B cell (primary cell): ENCODE measurements around the gene COX14. TPM values are rescaled to one million over a fixed set of nuclear protein-coding genes. Genes with fewer than 3 reads are reported as not detected.

Experiments used
- ATAC-seq: fragments of 200-7000 bp; cut with Tn5 transposase; one replicate; pipeline ENCODE4 v1.10.0; 2021; ENCODE audit warnings: low read depth, mild to moderate bottlenecking, moderate number of reproducible peaks, moderate library complexity
- CTCF ChIA-PET: fragments of 350-600 bp; sonication (Branson Sonifier 250); formaldehyde crosslinking; loops from one replicate; lab custom pipeline; 2021; ENCODE audit warnings: antibody characterized with exemption, inconsistent platforms; lab: Charles Lee
- POLR2A ChIA-PET: fragments of 350-600 bp; sonication (Branson Sonifier 250); formaldehyde crosslinking; loops from one replicate; lab custom pipeline; 2021; ENCODE audit warnings: antibody characterized with exemption; lab: Charles Lee
- DNase-seq: peaks from one replicate; pipeline ENCODE4 v3.0.0; 2013
- H2AFZ ChIP-seq: 2 replicates; pipeline ENCODE4 v1.6.1; 2012; ENCODE audit warnings: mild to moderate bottlenecking, low read depth, low read length; ENCODE audit not compliant: insufficient read depth, poor library complexity, severe bottlenecking
- H3K27ac ChIP-seq, 2 donors: 1 replicate in 1 of 2; 2 replicates in 1 of 2; pipeline ENCODE4 v1.5.1; 2012 to 2013; ENCODE audit warnings: low read length in 2 of 2, mild to moderate bottlenecking in 2 of 2, moderate library complexity in 1 of 2
- H3K27me3 ChIP-seq, 4 experiments: fragments of 200-600 bp in 1 of 4; sonication (generic) in 1 of 4; replicated peaks in 1 of 4; 1 replicate in 2 of 4; 2 replicates in 2 of 4; pipeline versions ENCODE4 v1.6.1 to v1.7.0; 2013 to 2016; ENCODE audit warnings: low read length in 3 of 4, mild to moderate bottlenecking in 2 of 4, mixed read lengths in 1 of 4, moderate library complexity in 1 of 4; ENCODE audit not compliant: insufficient read depth in 4 of 4, control insufficient read depth in 3 of 4; ENCODE audit errors: control extremely low read depth in 1 of 4
- H3K36me3 ChIP-seq, 2 experiments: replicated peaks in 1 of 2; 1 replicate in 1 of 2; 2 replicates in 1 of 2; pipeline versions ENCODE4 v1.6.1 to v1.7.1; 2013; ENCODE audit warnings: low read length in 1 of 2; ENCODE audit not compliant: insufficient read depth in 2 of 2, control insufficient read depth in 1 of 2; ENCODE audit errors: control extremely low read depth in 1 of 2, extremely low read depth in 1 of 2
- H3K4me1 ChIP-seq, 2 donors: fragments of 200-600 bp in 1 of 2; sonication (generic) in 1 of 2; 1 replicate in 1 of 2; 2 replicates in 1 of 2; pipeline versions ENCODE4 v1.5.1 to v1.6.1; 2013 to 2017; ENCODE audit warnings: low read length in 2 of 2; ENCODE audit not compliant: control insufficient read depth in 2 of 2, insufficient read depth in 2 of 2
- H3K4me2 ChIP-seq: replicated peaks from 2 replicates; pipeline ENCODE3; 2012; ENCODE audit warnings: mild to moderate bottlenecking, low read depth, low read length; ENCODE audit not compliant: poor library complexity, severe bottlenecking
- H3K4me3 ChIP-seq, 5 experiments: fragments of 200-600 bp in 1 of 5; sonication (generic) in 1 of 5; 1 replicate in 3 of 5; 2 replicates in 2 of 5; pipeline versions ENCODE4 v1.5.1 to v1.7.0; 2011 to 2016; ENCODE audit warnings: low read length in 4 of 5, mild to moderate bottlenecking in 4 of 5, low read depth in 2 of 5, control low read depth in 1 of 5, moderate library complexity in 1 of 5; ENCODE audit not compliant: insufficient read depth in 1 of 5; ENCODE audit errors: control extremely low read depth in 1 of 5, extremely low read depth in 1 of 5
- H3K79me2 ChIP-seq: fragments of 200-600 bp; sonication (generic); one replicate; pipeline ENCODE4 v1.6.0; 2016; ENCODE audit warnings: low read length; ENCODE audit not compliant: control insufficient read depth, insufficient read depth
- H3K9ac ChIP-seq: fragments of 200-600 bp; sonication (generic); 2 replicates; pipeline ENCODE4 v1.6.1; 2017; ENCODE audit warnings: mild to moderate bottlenecking, low read length, moderate library complexity
- H3K9me3 ChIP-seq, 3 donors: one replicate each; pipeline versions ENCODE4 v1.6.1 to v1.7.1; 2013; ENCODE audit warnings: low read length in 2 of 3; ENCODE audit not compliant: control insufficient read depth in 2 of 3, insufficient read depth in 1 of 3; ENCODE audit errors: control extremely low read depth in 1 of 3
- H4K20me1 ChIP-seq: 2 replicates; pipeline ENCODE4 v1.6.0; 2012; ENCODE audit warnings: mild to moderate bottlenecking, low read length; ENCODE audit not compliant: insufficient read depth, control insufficient read depth, poor library complexity, severe bottlenecking
- H3K27ac Mint-ChIP-seq: one replicate; pipeline ENCODE4 v1.8.0; 2021; ENCODE audit warnings: mixed read lengths
- H3K27me3 Mint-ChIP-seq: one replicate; pipeline ENCODE4 v1.8.0; 2021; ENCODE audit warnings: mixed read lengths
- H3K4me1 Mint-ChIP-seq: one replicate; pipeline ENCODE4 v1.8.0; 2021; ENCODE audit warnings: mixed read lengths
- H3K4me3 Mint-ChIP-seq: one replicate; pipeline ENCODE4 v1.8.0; 2021; ENCODE audit warnings: mixed read lengths
- H3K9me3 Mint-ChIP-seq: one replicate; pipeline ENCODE4 v1.8.0; 2022; ENCODE audit warnings: mixed read lengths; ENCODE audit not compliant: insufficient read depth
- EZH2 ChIP-seq: IDR thresholded peaks from 2 replicates; pipeline ENCODE4 v1.6.1; 2012; ENCODE audit warnings: borderline replicate concordance, low read depth, mild to moderate bottlenecking, moderate library complexity, low read length; ENCODE audit not compliant: insufficient read depth, poor library complexity, severe bottlenecking
- WGBS: methylation state at CpG from one replicate; pipeline ENCODE4 v1.1.5; 2013; ENCODE audit warnings: missing lambda C conversion rate; ENCODE audit not compliant: insufficient coverage; 5-methylcytosine and 5-hydroxymethylcytosine counted together
- intact Hi-C: fragments of 100-400 bp; cut with micrococcal nuclease; formaldehyde crosslinking; loops from one replicate; pipeline ENCODE4 v1.10.0; 2022
- polyA plus RNA-seq: library from polyadenylated mRNA; depleted of rRNA; stranded (reverse); fragments of >200 nt; gene quantifications from 2 replicates; pipeline ENCODE4 v1.2.3, GENCODE V29; 2012
- total RNA-seq, 2 donors: library from RNA; stranded (reverse); fragments of 120-200 nt in 1 of 2; gene quantifications; 1 replicate in 1 of 2; 2 replicates in 1 of 2; pipeline versions ENCODE4 v1.2.3 to v1.2.4, GENCODE V29; 2013 to 2022
- TF ChIP-seq, protein P1 (sequence below): fragments of 200-600 bp; IDR thresholded peaks from one replicate; pipeline ENCODE4 v1.8.0; 2022; ENCODE audit warnings: antibody characterized with exemption, mild to moderate bottlenecking

COX14 gene
- total and polyA plus RNA-seq, 2 donors (not counting 1 experiment from before 2014, with no cell fraction given) = 31.8 to 60.4 TPM

DNA sequence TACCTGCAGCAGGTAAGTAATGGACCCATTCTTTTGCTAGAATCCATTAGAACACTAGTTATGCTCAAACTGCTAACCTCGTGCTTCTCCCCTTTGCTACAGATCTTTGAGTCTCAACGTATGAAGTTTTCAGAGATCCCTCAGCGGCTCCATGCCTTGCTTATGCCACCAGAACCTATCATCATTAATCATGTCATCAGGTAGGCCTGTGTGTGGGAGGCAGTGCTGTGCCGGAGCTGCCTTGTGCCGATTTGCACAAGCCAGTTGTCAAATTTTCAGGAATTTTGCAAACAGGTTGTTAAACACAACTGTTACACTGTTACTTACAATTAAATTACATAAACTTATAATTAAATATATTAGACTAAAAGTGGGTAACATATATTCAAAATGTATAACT, 21.6 kb upstream of the COX14 start:
- Histone ChIP-seq H3K36me3 (peaks cover 25 to 80% of the 10 kb centered on the region in 2 experiments), H3K4me1 (peaks cover 12 to 13% of the 10 kb centered on the region in 2 donors), H4K20me1 (peaks cover 9% of the 10 kb centered on the region), H3K27me3 (no peaks in the 10 kb centered on the region), H3K79me2 (peaks cover 16% of the 10 kb centered on the region), H3K27ac (no peak overlapping the region), H3K9ac (no peak overlapping the region), H3K4me2 (no peak overlapping the region), H2AFZ (no peak overlapping the region), H3K4me3 (no peak overlapping the region), H3K9me3 (no peaks in the 10 kb centered on the region)
- ATAC-seq = no peak
- Mint-ChIP-seq H3K4me1 (peaks cover 30% of the 10 kb centered on the region), H3K4me3 (no peak overlapping the region), H3K27ac (no peak overlapping the region), H3K9me3 (no peaks in the 10 kb centered on the region), H3K27me3 (no peaks in the 10 kb centered on the region)
- ChIA-PET CTCF (interaction anchor here (1.1 to 17.2 kb wide), 11 partner anchors 9 to 86 kb away, joined by 3 to 343 read pairs (median 5); partner anchors contain the start of genes CERS5, COX14 and GPD1), POLR2A (interaction anchor here (0.7 to 1.1 kb wide), 2 partner anchors 22 to 80 kb away, joined by 3 to 4 read pairs; partner anchors contain the start of gene COX14)
- TF ChIP-seq EZH2 = no peak
- TF ChIP-seq, protein P1, sequence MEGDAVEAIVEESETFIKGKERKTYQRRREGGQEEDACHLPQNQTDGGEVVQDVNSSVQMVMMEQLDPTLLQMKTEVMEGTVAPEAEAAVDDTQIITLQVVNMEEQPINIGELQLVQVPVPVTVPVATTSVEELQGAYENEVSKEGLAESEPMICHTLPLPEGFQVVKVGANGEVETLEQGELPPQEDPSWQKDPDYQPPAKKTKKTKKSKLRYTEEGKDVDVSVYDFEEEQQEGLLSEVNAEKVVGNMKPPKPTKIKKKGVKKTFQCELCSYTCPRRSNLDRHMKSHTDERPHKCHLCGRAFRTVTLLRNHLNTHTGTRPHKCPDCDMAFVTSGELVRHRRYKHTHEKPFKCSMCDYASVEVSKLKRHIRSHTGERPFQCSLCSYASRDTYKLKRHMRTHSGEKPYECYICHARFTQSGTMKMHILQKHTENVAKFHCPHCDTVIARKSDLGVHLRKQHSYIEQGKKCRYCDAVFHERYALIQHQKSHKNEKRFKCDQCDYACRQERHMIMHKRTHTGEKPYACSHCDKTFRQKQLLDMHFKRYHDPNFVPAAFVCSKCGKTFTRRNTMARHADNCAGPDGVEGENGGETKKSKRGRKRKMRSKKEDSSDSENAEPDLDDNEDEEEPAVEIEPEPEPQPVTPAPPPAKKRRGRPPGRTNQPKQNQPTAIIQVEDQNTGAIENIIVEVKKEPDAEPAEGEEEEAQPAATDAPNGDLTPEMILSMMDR = no peak
- no peak for DNase-seq
- intact Hi-C loops = no loop called here
- 100% methylated on average over 2 of the region's 5 CpGs for WGBS

- Histone ChIP-seq H3K4me1 (no peaks in the 10 kb centered on the region), H3K9ac (no peak overlapping the region), H3K79me2 (peaks cover 4% of the 10 kb centered on the region), H3K27ac (no peak overlapping the region), H2AFZ (no peak overlapping the region), H3K4me3 (no peak overlapping the region), H4K20me1 (peaks cover 5% of the 10 kb centered on the region), H3K27me3 (no peaks in the 10 kb centered on the region), H3K36me3 (peaks cover 19 to 75% of the 10 kb centered on the region in 2 experiments), H3K9me3 (no peaks in the 10 kb centered on the region), H3K4me2 (no peak overlapping the region)
- intact Hi-C loops = no loop called here
- H3K9me3 Mint-ChIP-seq = no peaks in the 10 kb centered on the region
- DNase-seq (no peak), ATAC-seq (no peak)
- H3K27ac Mint-ChIP-seq = no peak overlapping the region
- ChIA-PET CTCF (interaction anchor here (17.2 kb wide), 1 partner anchor 9 kb away, joined by 343 read pairs; the partner anchor contains the start of genes COX14 and GPD1), POLR2A (interaction anchor here (0.7 kb wide), 1 partner anchor 13 kb away, joined by 4 read pairs; no protein-coding TSS in a partner anchor)
- no peak for TF ChIP-seq EZH2
- TF ChIP-seq, protein P1 = no peak
- H3K4me1 Mint-ChIP-seq = no peaks in the 10 kb centered on the region
- H3K4me3 Mint-ChIP-seq = no peak overlapping the region
- 97% methylated on average over 4 of the region's 6 CpGs for WGBS
- no peaks in the 10 kb centered on the region for H3K27me3 Mint-ChIP-seq
Observed at GRCh38 chr12:50097952-50098351, 14.1 kb upstream of the COX14 start.
